Fibroblast of villous mesenchyme (primary cell): ENCODE measurements around the gene PAX7. TPM values are rescaled to one million over a fixed set of nuclear protein-coding genes. Genes with fewer than 3 reads are reported as not detected.

Experiments used
- DNase-seq: peaks from one replicate; pipeline ENCODE4 v3.0.0-alpha.2; 2010; ENCODE audit warnings: low read depth
- H3K4me3 ChIP-seq: 2 replicates; pipeline ENCODE4 v1.5.1; 2011; ENCODE audit warnings: low read depth, mild to moderate bottlenecking, low read length
- CTCF ChIP-seq: IDR thresholded peaks from 2 replicates; pipeline ENCODE4 v1.5.1; 2012; ENCODE audit warnings: low read depth, mild to moderate bottlenecking, low read length; ENCODE audit not compliant: insufficient read depth
- total RNA-seq: library from RNA; depleted of rRNA; stranded (reverse); fragments of >200 nt; gene quantifications from 2 replicates; pipeline ENCODE4 v1.2.3, GENCODE V29; 2012

The PAX7 gene
- total RNA-seq, 1 donor: not detected

- H3K4me3 ChIP-seq: no peak overlapping the region
- no peak for TF ChIP-seq CTCF
- no peak for DNase-seq
Observed at GRCh38 chr1:18673976-18674375, 43.3 kb downstream of the PAX7 start.

- no peak for TF ChIP-seq CTCF
- no peak overlapping the region for H3K4me3 ChIP-seq
- DNase-seq: no peak
Observed at GRCh38 chr1:18676332-18676781, 45.7 kb downstream of the PAX7 start.

GRCh38 chr1:18681423-18681835 lies 50.8 kb downstream of the PAX7 start:
- H3K4me3 ChIP-seq: no peak overlapping the region
- TF ChIP-seq CTCF: peak; percentile 47
- DNase-seq: peak; percentile 2

- no peak overlapping the region for H3K4me3 ChIP-seq
- no peak for TF ChIP-seq CTCF
- DNase-seq: no peak
Observed at GRCh38 chr1:18682375-18682774, 51.7 kb downstream of the PAX7 start.

GRCh38 chr1:18684303-18684702 lies 53.7 kb downstream of the PAX7 start:
- TF ChIP-seq CTCF: no peak
- DNase-seq: no peak
- H3K4me3 ChIP-seq: no peak overlapping the region

GRCh38 chr1:18686540-18686939 lies 55.9 kb downstream of the PAX7 start:
- DNase-seq: no peak
- H3K4me3 ChIP-seq: no peak overlapping the region
- TF ChIP-seq CTCF: no peak

- no peak overlapping the region for H3K4me3 ChIP-seq
- no peak for DNase-seq
- no peak for TF ChIP-seq CTCF
Observed at GRCh38 chr1:18687273-18687672, 56.6 kb downstream of the PAX7 start.
